HG03442 (cell line): ENCODE measurements around the gene METTL8.
"Not testable (repeated sequence)": the region's sequence is repeated elsewhere in the genome, so short reads cannot be mapped to it uniquely, and the experiment has no call there.

Source experiments
- ATAC-seq: cut with Tn5 transposase; IDR thresholded peaks from one replicate; pipeline ENCODE4 v1.9.1; 2021; ENCODE audit warnings: mild to moderate bottlenecking, moderate library complexity; ENCODE audit not compliant: unreplicated experiment

METTL8 gene

GRCh38 chr2:171402906-171403580 lies 30.7 kb downstream of the METTL8 start:
- no peak for ATAC-seq

GRCh38 chr2:171401947-171402346 lies 31.8 kb downstream of the METTL8 start:
- no peak for ATAC-seq

- no peak for ATAC-seq
These were observed 33.4 kb downstream of the METTL8 start for GRCh38 chr2:171400395-171400794.

- no peak for ATAC-seq
These were observed 34.5 kb downstream of the METTL8 start for GRCh38 chr2:171399292-171399691.

DNA sequence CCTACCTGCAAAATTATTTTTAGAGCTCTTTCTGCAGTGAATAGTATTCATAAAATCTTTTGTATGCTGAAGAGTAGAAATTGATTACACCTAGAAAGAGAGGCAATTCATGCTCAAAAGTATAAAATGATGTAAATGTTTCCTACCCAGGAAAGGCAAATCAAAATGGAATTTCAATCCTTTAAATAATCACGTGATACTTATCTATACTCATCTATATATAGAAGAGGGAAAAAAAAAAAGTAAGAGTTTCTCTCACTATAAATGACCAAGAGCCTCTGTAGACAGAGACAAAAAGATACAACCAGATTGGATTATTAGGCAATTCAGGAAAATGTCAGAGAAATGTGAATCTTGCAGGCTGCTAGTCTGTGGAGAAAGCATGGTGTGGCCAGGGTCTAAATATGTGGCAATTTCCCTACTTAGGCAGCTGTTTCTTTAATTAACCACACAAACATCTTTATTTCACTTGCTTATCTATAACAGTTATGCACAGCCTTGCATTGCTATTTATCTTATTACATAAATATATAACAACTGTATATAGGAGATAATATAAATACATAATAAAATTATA lies 39.5 kb downstream of the METTL8 start:
- ATAC-seq, result no peak

DNA sequence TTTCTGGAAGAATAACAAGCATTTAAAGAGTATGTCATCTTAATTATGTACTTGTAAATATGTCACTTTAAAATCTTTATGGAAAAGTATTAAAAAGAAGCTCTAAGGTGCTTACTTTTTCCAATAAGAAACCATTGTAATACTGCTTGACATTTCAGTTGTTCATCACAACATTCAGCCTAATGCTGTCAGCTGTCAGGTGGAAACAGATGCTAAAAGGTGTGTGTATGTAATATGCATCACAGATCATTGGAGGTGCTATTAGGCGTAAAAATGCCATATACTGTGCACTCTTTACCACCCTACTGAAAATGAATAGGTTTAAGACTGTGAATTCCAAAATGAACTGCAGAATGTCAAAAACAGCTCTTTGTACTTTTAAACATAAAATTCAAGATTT lies 40.3 kb downstream of the METTL8 start:
- ATAC-seq, result no peak

- no peak for ATAC-seq
These were observed 42.3 kb downstream of the METTL8 start for GRCh38 chr2:171391532-171391931.

DNA sequence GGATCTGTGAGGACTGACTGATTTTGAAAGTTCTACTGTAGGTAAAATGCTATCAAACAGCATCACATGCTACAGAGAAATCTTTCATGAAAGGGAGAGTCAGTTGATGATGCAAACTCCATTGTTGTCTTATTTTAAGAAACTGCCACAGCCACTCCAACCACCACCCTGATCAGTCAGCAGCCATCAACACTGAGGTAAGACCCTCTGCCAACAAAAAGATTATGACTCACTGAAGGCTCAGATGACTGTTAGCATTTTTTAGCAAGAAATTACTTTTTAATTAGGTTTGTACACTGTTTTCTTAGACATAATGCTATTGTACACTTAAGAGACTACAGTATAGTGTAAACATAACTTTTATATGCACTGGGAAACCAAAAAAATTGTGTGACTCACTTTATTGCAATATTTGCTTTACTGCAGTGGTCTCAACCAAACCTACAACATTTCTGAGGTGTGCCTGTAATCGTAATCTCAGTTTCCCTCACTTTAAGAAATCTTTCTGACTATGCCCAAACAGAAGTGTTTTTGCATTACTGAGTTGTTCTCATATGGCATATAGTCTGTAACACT lies 42.8 kb downstream of the METTL8 start:
- no peak for ATAC-seq

DNA sequence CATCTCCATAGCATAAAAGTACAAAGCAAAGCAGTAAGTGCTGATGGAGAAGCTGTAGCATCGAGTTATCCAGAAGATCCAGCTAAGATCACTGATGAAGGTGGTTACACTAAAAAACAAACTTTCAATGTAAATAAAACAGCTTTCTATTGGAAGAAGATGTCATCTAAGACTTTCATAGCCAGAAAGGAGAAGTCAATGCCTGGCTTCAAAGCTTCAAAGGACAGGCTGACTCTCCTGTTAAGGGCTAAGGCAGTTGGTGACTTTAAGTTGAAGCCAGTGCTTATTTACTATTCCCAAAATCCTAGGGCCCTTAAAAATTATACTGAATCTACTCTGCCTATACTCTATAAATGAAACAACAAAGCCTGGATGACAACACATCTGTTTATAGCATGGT lies 44.0 kb downstream of the METTL8 start:
- no peak for ATAC-seq

- ATAC-seq, result no peak
These were observed 44.5 kb downstream of the METTL8 start for GRCh38 chr2:171389325-171389724.

GRCh38 chr2:171387052-171387451 lies 46.7 kb downstream of the METTL8 start:
- ATAC-seq, result no peak

- no peak for ATAC-seq
These were observed 47.2 kb downstream of the METTL8 start for GRCh38 chr2:171386627-171387026.

GRCh38 chr2:171383134-171383533 lies 50.7 kb downstream of the METTL8 start:
- no peak for ATAC-seq

DNA sequence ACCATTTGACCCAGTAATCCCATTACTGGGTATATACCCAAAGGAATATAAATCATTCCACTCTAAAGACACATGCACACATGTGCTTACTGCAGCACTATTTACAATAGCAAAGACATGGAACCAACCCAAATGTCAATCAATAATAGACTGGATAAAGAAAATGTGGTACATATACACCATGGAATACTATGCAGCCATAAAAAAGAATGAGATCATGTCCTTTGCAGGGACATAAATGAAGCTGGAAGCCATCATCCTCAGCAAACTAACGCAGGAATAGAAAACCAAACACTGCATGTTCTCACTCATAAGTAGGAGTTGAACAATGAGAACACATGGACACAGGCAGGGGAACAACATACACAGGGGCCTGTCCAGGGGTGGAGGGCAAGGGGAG lies 51.6 kb downstream of the METTL8 start:
- ATAC-seq, result not testable (repeated sequence)

- ATAC-seq, result not testable (repeated sequence)
These were observed 55.9 kb downstream of the METTL8 start for GRCh38 chr2:171377852-171378251.

GRCh38 chr2:171367692-171368091 lies 66.1 kb downstream of the METTL8 start:
- ATAC-seq, result no peak

DNA sequence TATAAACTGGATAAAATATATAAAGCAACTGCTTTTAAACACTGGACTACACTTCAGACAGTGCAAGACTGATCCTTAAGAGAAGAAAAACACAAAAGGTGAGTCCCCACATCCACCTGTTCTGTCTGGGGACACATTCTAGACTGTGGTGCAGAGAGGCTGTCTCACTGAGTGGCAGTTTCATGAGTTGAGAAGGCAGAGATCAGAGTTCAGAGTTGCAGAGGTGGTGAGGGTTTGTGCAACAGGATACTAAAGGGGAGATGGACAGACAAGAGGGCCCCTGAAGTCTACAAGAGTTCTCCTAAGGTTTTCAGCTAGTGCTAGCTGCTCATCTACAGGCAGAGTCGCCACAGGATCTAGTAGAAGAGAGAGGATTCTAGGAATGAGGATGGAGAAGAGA lies 68.0 kb downstream of the METTL8 start:
- no peak for ATAC-seq

DNA sequence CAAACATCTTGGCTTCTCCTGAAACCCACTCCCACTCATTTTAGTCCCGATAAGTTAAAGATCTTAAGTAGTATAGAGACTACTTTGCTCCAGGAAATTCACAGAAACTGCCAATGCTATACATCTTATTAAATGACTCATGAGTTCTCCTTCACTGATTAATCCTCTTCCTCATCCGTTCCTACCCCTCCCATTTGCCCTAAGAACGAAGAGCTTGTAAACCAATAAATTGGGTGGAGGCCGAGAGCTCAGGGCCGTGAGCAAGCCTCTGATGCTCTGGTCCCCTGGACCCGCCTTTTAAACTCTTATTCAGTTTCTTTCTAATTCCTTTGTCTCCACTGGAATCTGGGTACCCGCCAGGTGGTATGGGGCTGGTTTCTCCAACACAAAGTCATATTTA lies 68.6 kb downstream of the METTL8 start:
- ATAC-seq, result no peak

GRCh38 chr2:171362396-171362795 lies 71.4 kb downstream of the METTL8 start:
- no peak for ATAC-seq

GRCh38 chr2:171360905-171361304 lies 72.9 kb downstream of the METTL8 start:
- no peak for ATAC-seq

GRCh38 chr2:171353746-171354145 lies 80.0 kb downstream of the METTL8 start:
- ATAC-seq, result not testable (repeated sequence)

GRCh38 chr2:171348056-171348455 lies 85.7 kb downstream of the METTL8 start:
- no peak for ATAC-seq
